Astrocyte (in vitro differentiated cells and primary cell): ENCODE results near the gene SRMS. TPM values are rescaled to one million over a fixed set of nuclear protein-coding genes. Genes with fewer than 3 reads are reported as not detected.

Experiments
- DNase-seq: peaks from one replicate; pipeline ENCODE4 v3.0.0-alpha.2; 2010; ENCODE audit warnings: low read depth
- FAIRE-seq: peaks from 2 replicates; lab custom pipeline; 2011; peaks lifted over from hg19 to GRCh38; lab: Jason Lieb, UNC
- H2AFZ ChIP-seq: 2 replicates; pipeline ENCODE4 v1.6.0; 2012; ENCODE audit warnings: low read depth, low read length, inconsistent platforms
- H3K27ac ChIP-seq: 2 replicates; pipeline ENCODE4 v1.5.1; 2011; ENCODE audit warnings: low read depth, low read length, inconsistent platforms
- H3K27me3 ChIP-seq: 2 replicates; pipeline ENCODE4 v1.6.0; 2011; ENCODE audit warnings: low read length, inconsistent platforms; ENCODE audit not compliant: insufficient read depth
- H3K36me3 ChIP-seq: 2 replicates; pipeline ENCODE4 v1.5.1; 2011; ENCODE audit warnings: low read length, inconsistent platforms; ENCODE audit not compliant: insufficient read depth
- H3K4me1 ChIP-seq: 2 replicates; pipeline ENCODE4 v1.5.1; 2011; ENCODE audit warnings: low read length, inconsistent platforms; ENCODE audit not compliant: insufficient read depth
- H3K4me2 ChIP-seq: 2 replicates; pipeline ENCODE4 v1.6.0; 2012; ENCODE audit warnings: low read length, inconsistent platforms
- H3K4me3 ChIP-seq: 2 replicates; pipeline ENCODE4 v1.5.1; 2011; ENCODE audit warnings: low read depth, mild to moderate bottlenecking, low read length, inconsistent platforms; ENCODE audit not compliant: insufficient read depth
- H3K79me2 ChIP-seq: 2 replicates; pipeline ENCODE4 v1.6.0; 2012; ENCODE audit warnings: mild to moderate bottlenecking, low read length, inconsistent platforms; ENCODE audit not compliant: insufficient read depth
- H3K9ac ChIP-seq: 2 replicates; pipeline ENCODE4 v1.6.0; 2012; ENCODE audit warnings: mild to moderate bottlenecking, low read length, inconsistent platforms
- H3K9me3 ChIP-seq: 2 replicates; pipeline ENCODE4 v1.5.1; 2012; ENCODE audit warnings: low read depth, mild to moderate bottlenecking, low read length, inconsistent platforms; ENCODE audit not compliant: insufficient read depth
- H4K20me1 ChIP-seq: 2 replicates; pipeline ENCODE4 v1.6.0; 2012; ENCODE audit warnings: low read length, inconsistent platforms; ENCODE audit not compliant: insufficient read depth
- H3K27ac Mint-ChIP-seq: one replicate; pipeline ENCODE4 v1.8.0; 2021; ENCODE audit warnings: mild to moderate bottlenecking, mixed read lengths; ENCODE audit not compliant: unreplicated experiment
- H3K27me3 Mint-ChIP-seq: one replicate; pipeline ENCODE4 v1.8.0; 2021; ENCODE audit warnings: low read depth, mixed read lengths; ENCODE audit not compliant: unreplicated experiment
- H3K36me3 Mint-ChIP-seq: one replicate; pipeline ENCODE4 v1.8.0; 2021; ENCODE audit warnings: low read depth, mixed read lengths; ENCODE audit not compliant: unreplicated experiment
- H3K4me1 Mint-ChIP-seq: one replicate; pipeline ENCODE4 v1.8.0; 2021; ENCODE audit warnings: low read depth, mixed read lengths; ENCODE audit not compliant: unreplicated experiment
- H3K4me3 Mint-ChIP-seq: one replicate; pipeline ENCODE4 v1.8.0; 2021; ENCODE audit warnings: mild to moderate bottlenecking, moderate library complexity, mixed read lengths; ENCODE audit not compliant: unreplicated experiment
- H3K9me3 Mint-ChIP-seq: one replicate; pipeline ENCODE4 v1.8.0; 2021; ENCODE audit warnings: mild to moderate bottlenecking, mixed read lengths; ENCODE audit not compliant: unreplicated experiment
- EZH2 ChIP-seq: IDR thresholded peaks from 2 replicates; pipeline ENCODE4 v1.6.1; 2012; ENCODE audit warnings: mild to moderate bottlenecking, low read length, inconsistent platforms; ENCODE audit not compliant: insufficient read depth
- total RNA-seq: library from RNA; stranded (reverse); gene quantifications from 2 replicates; pipeline ENCODE4 v1.2.1, GENCODE V29; 2021
- TF ChIP-seq, protein P1 (sequence below): IDR thresholded peaks from 2 replicates; pipeline ENCODE4 v1.5.1; 2011; ENCODE audit warnings: low read depth, mild to moderate bottlenecking, inconsistent platforms, low read length, moderate library complexity; ENCODE audit not compliant: insufficient read depth

Gene SRMS
- total RNA-seq, 1 donor from 2014 or later = 0.14 TPM

DNA sequence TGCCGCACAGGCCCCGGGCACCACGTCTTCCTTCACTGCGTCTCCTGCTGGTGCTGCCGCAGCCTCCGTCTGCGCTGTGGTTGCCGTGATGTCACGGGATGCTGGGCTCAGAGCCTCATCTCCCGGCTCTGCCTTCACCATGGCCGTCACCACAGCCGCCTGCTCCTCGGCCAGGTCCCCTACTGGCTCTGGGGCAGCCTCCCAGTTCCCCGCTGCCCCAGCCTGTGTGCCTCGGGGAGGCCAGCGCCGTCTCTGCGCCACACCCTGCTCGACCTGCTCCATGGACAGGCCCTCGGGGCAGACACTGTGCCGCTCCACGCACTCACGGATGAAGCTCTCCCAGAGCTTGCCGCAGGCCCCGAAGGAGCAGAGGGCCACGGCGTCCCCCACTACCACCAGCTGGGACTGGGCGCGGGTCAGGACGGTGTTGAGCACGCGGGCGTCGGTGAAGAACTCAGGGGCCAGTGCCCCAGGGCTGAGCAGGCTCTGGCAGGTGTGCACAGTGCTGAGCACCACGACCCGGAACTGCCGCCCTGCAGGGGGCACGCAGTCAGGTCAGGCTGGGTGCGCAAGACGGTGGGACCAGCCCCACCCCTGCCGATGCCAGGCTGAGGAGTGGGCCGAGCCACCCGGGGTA is 18.3 kb upstream of the SRMS start:
- peak overlapping the region; percentile 57 for H3K4me3 Mint-ChIP-seq
- Histone ChIP-seq H3K79me2 (no peaks in the 10 kb centered on the region), H3K27me3 (no peaks in the 10 kb centered on the region), H3K4me3 (no peak overlapping the region), H2AFZ (no peak overlapping the region), H3K4me1 (no peaks in the 10 kb centered on the region), H3K9ac (no peak overlapping the region), H3K9me3 (no peaks in the 10 kb centered on the region), H3K36me3 (no peaks in the 10 kb centered on the region), H4K20me1 (peaks cover 9% of the 10 kb centered on the region), H3K27ac (no peak overlapping the region), H3K4me2 (no peak overlapping the region)
- no peak for FAIRE-seq
- H3K4me1 Mint-ChIP-seq = no peaks in the 10 kb centered on the region
- no peaks in the 10 kb centered on the region for H3K9me3 Mint-ChIP-seq
- no peaks in the 10 kb centered on the region for H3K36me3 Mint-ChIP-seq
- no peak overlapping the region for H3K27ac Mint-ChIP-seq
- TF ChIP-seq EZH2 = no peak
- TF ChIP-seq, protein P1, sequence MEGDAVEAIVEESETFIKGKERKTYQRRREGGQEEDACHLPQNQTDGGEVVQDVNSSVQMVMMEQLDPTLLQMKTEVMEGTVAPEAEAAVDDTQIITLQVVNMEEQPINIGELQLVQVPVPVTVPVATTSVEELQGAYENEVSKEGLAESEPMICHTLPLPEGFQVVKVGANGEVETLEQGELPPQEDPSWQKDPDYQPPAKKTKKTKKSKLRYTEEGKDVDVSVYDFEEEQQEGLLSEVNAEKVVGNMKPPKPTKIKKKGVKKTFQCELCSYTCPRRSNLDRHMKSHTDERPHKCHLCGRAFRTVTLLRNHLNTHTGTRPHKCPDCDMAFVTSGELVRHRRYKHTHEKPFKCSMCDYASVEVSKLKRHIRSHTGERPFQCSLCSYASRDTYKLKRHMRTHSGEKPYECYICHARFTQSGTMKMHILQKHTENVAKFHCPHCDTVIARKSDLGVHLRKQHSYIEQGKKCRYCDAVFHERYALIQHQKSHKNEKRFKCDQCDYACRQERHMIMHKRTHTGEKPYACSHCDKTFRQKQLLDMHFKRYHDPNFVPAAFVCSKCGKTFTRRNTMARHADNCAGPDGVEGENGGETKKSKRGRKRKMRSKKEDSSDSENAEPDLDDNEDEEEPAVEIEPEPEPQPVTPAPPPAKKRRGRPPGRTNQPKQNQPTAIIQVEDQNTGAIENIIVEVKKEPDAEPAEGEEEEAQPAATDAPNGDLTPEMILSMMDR = no peak
- DNase-seq = no peak
- H3K27me3 Mint-ChIP-seq = no peaks in the 10 kb centered on the region

DNA sequence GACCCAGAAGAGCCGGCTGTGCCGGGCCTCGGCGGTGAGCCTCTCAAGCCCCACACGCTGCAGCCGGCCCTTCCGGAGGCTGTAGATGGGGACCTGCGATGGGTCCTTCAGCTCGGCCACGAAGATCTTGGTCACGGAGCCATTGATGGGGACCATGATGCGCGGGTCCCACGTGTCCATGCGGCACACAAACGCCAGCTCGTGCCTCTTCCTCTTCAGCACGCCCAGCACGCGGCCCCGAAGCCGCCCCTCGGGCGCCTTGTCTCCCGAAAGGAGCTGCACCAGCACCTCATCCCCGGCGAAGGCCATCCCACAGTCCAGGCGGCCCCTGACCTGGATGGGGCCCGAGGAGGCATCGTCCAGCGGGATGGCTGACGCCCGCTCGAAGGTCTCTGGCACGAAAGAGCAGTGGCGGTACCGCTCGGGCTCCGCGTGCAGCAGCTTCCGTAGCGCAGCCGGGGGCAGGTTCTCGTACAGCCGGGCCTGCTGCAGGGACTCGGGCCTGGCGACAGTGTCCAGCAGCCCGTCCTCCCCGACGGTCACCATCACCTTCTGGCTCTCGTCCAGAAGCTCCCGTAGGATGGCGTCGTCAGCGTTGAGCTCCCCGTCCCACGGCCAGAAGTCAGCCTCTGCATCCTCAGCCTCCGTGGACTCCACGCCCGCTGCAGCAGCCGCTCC is 17.6 kb upstream of the SRMS start:
- TF ChIP-seq, protein P1 = no peak
- TF ChIP-seq EZH2 = no peak
- H3K4me2 ChIP-seq = no peak overlapping the region
- no peak overlapping the region for H3K4me3 ChIP-seq
- H3K9ac ChIP-seq = no peak overlapping the region
- H3K9me3 ChIP-seq = no peaks in the 10 kb centered on the region
- Mint-ChIP-seq H3K36me3 (peaks cover 3% of the 10 kb centered on the region), H3K4me1 (no peaks in the 10 kb centered on the region), H3K27ac (no peak overlapping the region), H3K27me3 (no peaks in the 10 kb centered on the region), H3K4me3 (no peak overlapping the region), H3K9me3 (no peaks in the 10 kb centered on the region)
- H3K27me3 ChIP-seq = no peaks in the 10 kb centered on the region
- peaks cover 9% of the 10 kb centered on the region for H4K20me1 ChIP-seq
- H3K79me2 ChIP-seq = no peaks in the 10 kb centered on the region
- DNase-seq (no peak), FAIRE-seq (no peak)
- no peak overlapping the region for H2AFZ ChIP-seq
- H3K4me1 ChIP-seq = no peaks in the 10 kb centered on the region
- H3K27ac ChIP-seq = no peak overlapping the region
- H3K36me3 ChIP-seq = no peaks in the 10 kb centered on the region
